ENCODE results near the gene ILKAP. TPM values are rescaled to one million over a fixed set of nuclear protein-coding genes. Genes with fewer than 3 reads are reported as not detected.

Gene ILKAP
- polyA plus RNA-seq, 2 of the 4 experiments (the other 2 are of a cell fraction): 36.3 to 41.4 TPM

- Histone ChIP-seq H3K4me2 (no peak overlapping the region), H3K4me3 (no peak overlapping the region), H3K4me1 (peaks cover 10% of the 10 kb centered on the region; the same call in 2 of the 3 replicates), H3K9me3 (no peaks in the 10 kb centered on the region), H3K27ac (no peak overlapping the region)
- no peak for TF ChIP-seq RNF2 (IDR thresholded peaks at IDR 0.05; ENCODE audit: borderline replicate concordance, low read depth)
- TF ChIP-seq HEYL (CRISPR knock-in tag; IDR thresholded peaks at IDR 0.05): no peak
- no peak for TF ChIP-seq E2F6 (IDR thresholded peaks at IDR 0.05; ENCODE audit: borderline replicate concordance, low read depth)
- no peak for TF ChIP-seq JUNB (IDR thresholded peaks at IDR 0.05)
- no peak for TF ChIP-seq EP300 (IDR thresholded peaks at IDR 0.05)
- no peak for TF ChIP-seq POLR2A (IDR thresholded peaks at IDR 0.05; ENCODE audit: low read length)
- no peak for TF ChIP-seq KDM1A (IDR thresholded peaks at IDR 0.05; ENCODE audit: low read depth)
- no peak for TF ChIP-seq JUN (IDR thresholded peaks at IDR 0.05)
- no peak for TF ChIP-seq CBX8 (IDR thresholded peaks at IDR 0.05)
- no peak for TF ChIP-seq ELK1 (IDR thresholded peaks at IDR 0.05; ENCODE audit: low read depth, low read length)
- TF ChIP-seq NPAS2 (CRISPR knock-in tag; IDR thresholded peaks at IDR 0.05; ENCODE audit: borderline replicate concordance): no peak
- WGBS (ENCODE audit: missing lambda C conversion rate): 88% methylated on average over 19 of the region's 19 CpGs
- ATAC-seq (no peak), DNase-seq (ENCODE audit: low read depth in 1 of 2, low spot score in 1 of 2) (no peak), FAIRE-seq (no peak)
- ChIA-PET CTCF (no interaction called here), POLR2A (no interaction called here)
Observed at GRCh38 chr2:238155051-238155760, 48.3 kb downstream of the ILKAP start.

GRCh38 chr2:238154570-238154969, 48.9 kb downstream of the ILKAP start:
- peaks cover 3% of the 10 kb centered on the region; the same call in 2 of the 3 replicates for H3K4me1 ChIP-seq
- H3K4me3 ChIP-seq: no peak overlapping the region
- POLR2A ChIA-PET: no interaction called here
- TF ChIP-seq RAD21 (conservative IDR thresholded peaks at IDR 0.05 in 1 of 2, IDR thresholded peaks at IDR 0.05 in 1 of 2): no peak
- TF ChIP-seq EHF (CRISPR knock-in tag; IDR thresholded peaks at IDR 0.05): no peak
- no peak for TF ChIP-seq POLR2AphosphoS2 (conservative IDR thresholded peaks at IDR 0.05; ENCODE audit: low read length)
- no peak for TF ChIP-seq MAZ (IDR thresholded peaks at IDR 0.05; ENCODE audit: borderline replicate concordance, low read depth, low read length)
- no peak for TF ChIP-seq CBX8 (IDR thresholded peaks at IDR 0.05)
- TF ChIP-seq RCOR1 (IDR thresholded peaks at IDR 0.05; ENCODE audit: low read depth, low read length): no peak
- no peak for TF ChIP-seq NFE2L2 (conservative IDR thresholded peaks at IDR 0.05; ENCODE audit: low read length)
- no peak for TF ChIP-seq BCL3 (IDR thresholded peaks at IDR 0.05)
- TF ChIP-seq RARB (CRISPR knock-in tag; IDR thresholded peaks at IDR 0.05): no peak
- TF ChIP-seq EHMT2 (IDR thresholded peaks at IDR 0.05; ENCODE audit: low read depth): no peak
- TF ChIP-seq HOXA7 (CRISPR knock-in tag; IDR thresholded peaks at IDR 0.05): no peak
- TF ChIP-seq PBX3 (IDR thresholded peaks at IDR 0.05): no peak
- CTCF ChIA-PET: no interaction called here
- no peak for FAIRE-seq
- ATAC-seq: no peak
- H3K27ac ChIP-seq: no peak overlapping the region
- 84% methylated on average over 10 of the region's 10 CpGs for WGBS (ENCODE audit: missing lambda C conversion rate)
- H3K9me3 ChIP-seq: no peaks in the 10 kb centered on the region
- no peak for DNase-seq (ENCODE audit: low read depth in 1 of 2, low spot score in 1 of 2)
- no peak overlapping the region for H3K4me2 ChIP-seq
